ENCODE measurements around the gene LTBP2.
"Not testable (repeated sequence)": the region's sequence is repeated elsewhere in the genome, so short reads cannot be mapped to it uniquely, and the experiment has no call there.

DNA sequence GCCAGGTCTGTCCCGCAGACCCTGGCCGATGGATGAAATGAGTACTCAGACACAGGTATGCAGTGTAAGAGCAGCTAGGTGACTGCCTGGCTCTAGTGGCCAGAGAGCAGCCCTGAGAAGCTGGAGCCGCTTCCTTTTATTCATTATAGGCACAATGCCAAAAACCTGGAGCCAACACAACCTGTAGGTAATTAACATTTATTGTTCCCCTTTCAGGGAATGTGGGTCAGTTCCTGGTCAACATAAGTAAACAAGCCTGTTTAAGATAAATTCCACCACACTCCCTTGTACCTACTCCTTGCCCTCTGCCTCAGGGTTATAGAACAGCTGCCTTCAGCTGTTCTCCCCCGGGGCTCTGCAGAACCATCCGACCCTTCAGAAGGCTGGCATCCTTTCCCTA is 157.6 kb downstream of the LTBP2 start:
- not testable (repeated sequence) for TF ChIP-seq CTCF, POLR2A (IDR thresholded peaks at IDR 0.05)
